HG03139 (cell line): ENCODE data around the gene CNN2.

Source experiments
- ATAC-seq: cut with Tn5 transposase; IDR thresholded peaks from one replicate; pipeline ENCODE4 v1.9.1; 2021; ENCODE audit not compliant: unreplicated experiment

The CNN2 gene

GRCh38 chr19:1080360-1081161 lies 54.2 kb downstream of the CNN2 start:
- ATAC-seq: no peak

- no peak for ATAC-seq
These were observed 55.1 kb downstream of the CNN2 start for GRCh38 chr19:1081301-1082164.

DNA sequence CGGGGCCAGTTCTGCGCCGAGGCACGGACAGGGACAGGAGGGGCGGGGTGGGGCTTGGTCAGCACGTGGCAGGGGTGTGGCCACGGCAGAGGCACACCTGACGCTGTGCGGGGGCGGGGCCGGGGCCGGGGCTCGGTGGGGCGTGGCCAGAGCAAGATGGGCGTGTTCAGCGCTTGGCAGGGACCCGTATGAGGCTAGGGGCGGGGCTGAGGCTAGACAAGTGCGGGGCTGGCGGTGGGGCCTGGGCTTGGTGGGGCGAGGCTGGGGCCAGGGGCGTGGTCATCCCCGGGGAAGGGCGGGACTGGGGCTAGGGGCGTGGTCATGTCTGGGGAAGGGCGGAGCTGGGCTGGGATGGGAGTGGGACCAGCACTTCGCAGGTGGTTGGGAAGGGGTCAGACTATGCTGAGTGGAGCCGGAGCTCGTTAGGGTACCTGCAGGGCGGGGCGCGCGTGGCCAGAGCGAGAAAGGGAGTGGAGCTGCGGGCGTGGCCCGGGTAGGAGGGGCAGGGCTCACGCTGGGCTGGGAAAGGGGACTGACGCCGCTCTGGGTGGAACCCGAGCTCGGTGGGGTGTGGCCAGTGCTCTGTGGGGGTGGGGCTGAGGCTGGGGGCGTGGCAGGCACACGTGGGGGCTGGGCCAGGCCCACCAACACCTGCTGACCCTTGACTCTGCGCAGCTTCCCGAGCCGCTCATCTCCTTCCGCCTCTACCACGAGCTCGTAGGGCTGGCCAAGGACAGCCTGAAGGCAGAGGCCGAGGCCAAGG lies 55.9 kb downstream of the CNN2 start:
- ATAC-seq: no peak

GRCh38 chr19:1082928-1083816 lies 56.8 kb downstream of the CNN2 start:
- ATAC-seq: no peak

DNA sequence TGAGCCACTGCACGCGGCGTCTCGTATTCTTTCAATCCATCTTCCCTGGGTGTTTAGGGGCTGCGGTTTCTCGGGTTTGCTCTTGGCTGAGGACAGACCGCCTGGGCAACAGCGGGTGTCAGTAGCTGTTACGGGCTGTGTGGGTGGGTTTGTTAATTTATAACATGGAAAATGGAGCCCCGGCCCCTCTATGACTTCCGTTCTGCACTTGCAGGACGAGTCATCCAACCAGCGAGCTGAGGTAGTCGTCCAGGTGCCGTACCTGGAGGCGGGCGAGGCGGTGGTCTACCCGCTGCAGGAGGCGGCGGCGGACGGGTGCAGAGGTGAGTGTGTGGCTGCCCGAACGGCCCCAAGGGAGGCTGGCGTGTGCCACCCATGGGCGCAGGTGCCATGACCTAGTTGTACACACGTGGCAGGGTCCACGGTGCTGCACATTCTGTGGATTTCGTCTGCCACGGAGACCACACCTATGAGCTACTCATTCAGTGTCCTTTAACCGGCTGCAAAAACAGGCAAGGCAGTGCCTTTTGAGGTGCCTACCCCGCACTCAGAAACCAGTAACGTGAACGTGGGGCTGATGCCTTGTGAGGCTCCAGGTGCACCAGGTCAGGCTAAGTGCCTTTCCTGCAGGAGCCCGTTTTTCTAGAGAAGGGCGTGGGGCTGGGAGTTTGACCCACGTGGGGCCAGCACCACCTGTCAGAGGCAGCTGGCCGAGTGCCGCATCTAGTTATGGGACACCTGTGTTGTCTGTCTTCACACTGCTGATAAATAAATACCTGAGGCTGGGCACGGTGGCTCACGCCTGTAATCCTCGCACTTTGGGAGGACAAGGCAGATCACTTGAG lies 57.8 kb downstream of the CNN2 start:
- no peak for ATAC-seq

- ATAC-seq: no peak
These were observed 58.7 kb downstream of the CNN2 start for GRCh38 chr19:1085053-1085658.

DNA sequence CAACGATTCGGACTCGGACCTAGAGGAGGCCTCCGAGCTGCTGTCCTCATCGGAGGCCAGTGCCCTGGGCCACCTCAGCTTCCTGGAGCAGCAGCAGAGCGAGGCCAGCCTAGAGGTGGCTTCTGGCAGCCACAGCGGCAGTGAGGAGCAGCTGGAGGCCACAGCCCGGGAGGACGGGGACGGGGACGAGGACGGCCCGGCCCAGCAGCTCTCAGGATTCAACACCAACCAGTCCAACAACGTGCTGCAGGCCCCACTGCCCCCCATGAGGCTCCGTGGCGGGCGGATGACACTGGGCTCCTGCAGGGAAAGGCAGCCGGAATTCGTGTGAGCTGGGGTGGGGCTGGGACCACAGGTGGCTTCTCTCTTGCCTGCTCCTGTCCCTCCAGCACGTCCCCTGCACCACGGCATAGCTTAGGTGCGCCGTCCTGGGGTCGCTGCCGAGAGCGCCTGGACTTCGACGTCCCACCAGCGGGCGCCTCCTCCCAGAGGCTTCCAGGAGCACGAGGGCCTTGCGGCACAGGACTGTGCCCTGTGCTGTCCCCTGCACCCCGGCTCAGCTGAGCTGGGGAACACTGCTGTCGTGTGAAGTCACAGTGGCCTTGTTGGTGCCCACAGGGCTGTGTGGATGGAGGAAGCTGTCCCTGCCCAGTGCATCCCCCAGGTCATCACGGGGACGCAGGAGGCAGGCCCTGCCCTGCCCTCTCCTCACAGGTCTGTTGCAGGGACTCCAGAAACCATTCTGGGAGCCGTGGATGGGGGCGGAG lies 59.5 kb downstream of the CNN2 start:
- ATAC-seq: no peak

GRCh38 chr19:1086613-1087012 lies 60.2 kb downstream of the CNN2 start:
- ATAC-seq: no peak

DNA sequence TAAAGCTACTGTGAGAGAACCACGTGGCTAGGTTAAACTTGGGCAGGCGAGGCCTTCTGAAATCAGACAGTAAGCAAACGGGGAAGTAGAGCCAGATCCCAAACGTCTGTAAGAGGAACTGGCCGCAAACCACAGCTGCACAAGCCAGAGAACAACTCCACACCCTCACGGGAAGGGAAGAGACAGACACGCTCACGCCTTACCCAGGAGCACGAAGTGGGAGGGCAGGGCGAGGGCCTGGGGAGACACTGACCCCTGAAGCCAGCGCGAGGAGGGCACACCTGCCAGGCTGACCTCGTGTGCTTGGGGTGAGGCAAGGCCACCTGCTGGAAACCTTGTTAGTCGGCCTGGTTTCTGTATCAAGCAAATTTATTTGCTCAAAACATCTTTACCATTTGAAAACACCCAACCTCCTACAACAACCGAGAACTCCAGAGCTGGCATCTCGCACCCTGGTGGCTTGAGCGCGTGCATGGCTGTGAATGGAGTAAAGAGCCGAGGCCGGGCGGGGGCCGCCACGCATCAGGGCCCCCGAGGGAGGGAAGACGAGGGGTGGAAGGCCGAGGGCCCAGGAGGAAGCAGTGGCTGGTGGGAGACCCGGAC lies 61.5 kb downstream of the CNN2 start:
- no peak for ATAC-seq

- ATAC-seq: no peak
These were observed 62.1 kb downstream of the CNN2 start for GRCh38 chr19:1088416-1089010.
